GM18870 (cell line): ENCODE measurements around the gene CR1.
"Not testable (repeated sequence)": the region's sequence is repeated elsewhere in the genome, so short reads cannot be mapped to it uniquely, and the experiment has no call there.

Source experiments
- ATAC-seq: cut with Tn5 transposase; IDR thresholded peaks from one replicate; pipeline ENCODE4 v1.9.1; 2021; ENCODE audit warnings: moderate library complexity; ENCODE audit not compliant: unreplicated experiment

CR1 gene

DNA sequence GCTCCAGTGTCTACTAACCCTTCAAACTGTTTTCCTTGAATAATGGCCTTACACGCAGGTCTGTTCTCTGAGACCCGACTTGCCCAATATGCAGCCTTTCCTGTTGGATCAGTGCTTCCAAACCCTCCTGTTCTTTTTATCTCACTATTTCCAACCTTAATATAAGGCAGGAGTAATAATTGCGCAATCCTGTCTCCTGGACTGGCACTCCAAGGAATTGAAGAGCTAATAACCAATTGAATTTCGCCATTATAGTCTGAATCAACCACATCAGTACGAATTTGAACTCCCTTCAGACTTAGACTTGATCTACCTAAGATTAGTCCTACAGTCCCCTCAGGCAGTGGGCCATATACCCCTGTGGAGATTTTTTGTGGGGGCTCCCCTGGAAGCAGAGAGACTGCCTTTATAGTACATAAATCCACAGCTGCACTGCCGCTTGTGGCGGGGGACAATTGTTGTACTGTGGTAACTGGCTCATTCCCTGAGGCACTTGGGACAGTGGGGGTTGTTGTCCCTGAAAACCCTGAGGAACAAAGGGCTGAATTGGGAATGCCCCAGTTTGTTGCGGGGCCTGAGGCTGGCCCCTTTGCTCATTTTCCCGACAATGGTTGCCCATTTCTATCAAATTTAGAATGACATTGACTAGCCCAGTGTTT, 142.7 kb downstream of the CR1 start:
- ATAC-seq: not testable (repeated sequence)

DNA sequence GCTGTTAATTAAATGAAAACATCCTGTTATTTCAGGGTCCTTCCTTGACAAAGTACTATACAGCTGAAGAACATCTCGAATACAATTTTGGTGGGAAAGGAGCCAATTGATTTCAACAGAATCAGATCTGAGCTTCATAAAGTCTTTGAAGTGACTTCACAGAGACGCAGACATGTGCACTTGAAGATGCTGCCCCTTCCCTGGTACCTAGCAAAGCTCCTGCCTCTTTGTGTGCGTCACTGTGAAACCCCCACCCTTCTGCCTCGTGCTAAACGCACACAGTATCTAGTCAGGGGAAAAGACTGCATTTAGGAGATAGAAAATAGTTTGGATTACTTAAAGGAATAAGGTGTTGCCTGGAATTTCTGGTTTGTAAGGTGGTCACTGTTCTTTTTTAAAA, 143.4 kb downstream of the CR1 start:
- ATAC-seq: not testable (repeated sequence)

DNA sequence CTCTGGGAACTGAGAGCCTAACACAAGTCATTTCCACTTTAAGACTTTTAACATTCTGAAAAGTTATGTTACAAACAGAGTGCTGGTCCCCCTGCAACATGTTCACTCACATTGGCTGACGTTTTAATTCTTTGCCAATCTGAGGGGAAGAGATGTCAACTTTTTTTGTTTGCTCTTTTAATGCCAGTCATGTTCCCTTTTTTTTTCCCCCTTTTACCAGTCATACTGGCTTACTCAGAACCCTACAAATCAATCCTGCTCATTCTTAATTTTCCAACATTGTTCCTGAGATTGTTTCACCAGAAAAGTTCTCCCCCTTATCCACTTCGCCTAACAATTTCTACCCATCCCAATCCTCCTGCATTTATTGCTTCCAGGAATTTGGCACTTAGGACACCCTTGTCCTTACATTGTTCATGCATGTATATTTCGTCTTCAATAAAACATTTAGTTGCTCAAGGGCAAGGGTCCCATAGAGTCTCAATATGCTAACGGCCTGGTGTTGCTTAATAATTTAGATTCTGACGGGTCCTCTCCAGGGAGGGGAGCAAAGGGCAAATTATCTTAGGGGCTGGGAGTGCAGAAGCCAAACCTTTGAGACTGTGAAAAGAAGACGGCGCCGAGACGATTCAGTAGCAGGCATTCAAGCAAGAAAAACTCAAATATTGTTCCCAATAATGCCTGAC, 148.4 kb downstream of the CR1 start:
- no peak for ATAC-seq

DNA sequence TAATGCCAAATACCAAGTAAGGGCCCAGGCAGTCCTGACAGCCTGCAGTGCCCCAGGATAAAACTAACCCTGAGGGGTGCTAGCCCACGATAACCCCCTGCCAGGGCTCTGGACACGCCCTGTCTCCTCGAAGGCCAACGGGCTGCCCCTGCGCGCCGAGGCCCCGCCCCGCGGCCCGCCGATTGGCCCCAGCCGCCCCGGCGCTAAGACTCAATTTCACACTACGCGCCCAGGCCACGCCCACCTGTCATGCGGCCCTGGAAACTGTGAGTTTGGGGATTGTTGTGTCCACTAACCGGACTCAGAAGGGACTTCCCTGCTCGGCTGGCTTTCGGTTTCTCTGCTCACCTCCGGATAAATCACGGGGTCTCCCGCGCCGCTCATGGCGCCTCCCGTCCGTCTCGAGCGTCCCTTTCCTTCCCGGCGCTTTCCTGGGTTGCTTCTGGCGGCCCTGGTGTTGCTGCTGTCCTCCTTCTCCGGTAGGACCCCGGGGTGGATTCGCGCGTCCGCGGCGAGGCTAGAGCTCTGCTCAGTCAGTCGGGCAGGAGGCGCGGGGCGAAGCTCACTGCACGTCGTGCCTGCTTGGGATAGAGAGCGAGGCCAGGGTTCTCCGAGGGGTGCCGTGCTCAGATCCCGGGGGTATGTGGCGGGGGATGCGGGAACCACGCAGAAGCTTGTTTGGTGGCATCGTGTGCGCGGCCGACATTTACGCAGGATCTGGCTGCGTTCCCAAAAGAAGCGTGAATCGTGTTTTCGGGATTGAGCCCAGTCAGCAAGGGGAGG, 149.1 kb downstream of the CR1 start, which contains the start of gene CR1L:
CR1L (plus strand) TSS at position 282 of the 783 bp plus-strand sequence; CDS start at position 383, 101 bp downstream.
- ATAC-seq: no peak

DNA sequence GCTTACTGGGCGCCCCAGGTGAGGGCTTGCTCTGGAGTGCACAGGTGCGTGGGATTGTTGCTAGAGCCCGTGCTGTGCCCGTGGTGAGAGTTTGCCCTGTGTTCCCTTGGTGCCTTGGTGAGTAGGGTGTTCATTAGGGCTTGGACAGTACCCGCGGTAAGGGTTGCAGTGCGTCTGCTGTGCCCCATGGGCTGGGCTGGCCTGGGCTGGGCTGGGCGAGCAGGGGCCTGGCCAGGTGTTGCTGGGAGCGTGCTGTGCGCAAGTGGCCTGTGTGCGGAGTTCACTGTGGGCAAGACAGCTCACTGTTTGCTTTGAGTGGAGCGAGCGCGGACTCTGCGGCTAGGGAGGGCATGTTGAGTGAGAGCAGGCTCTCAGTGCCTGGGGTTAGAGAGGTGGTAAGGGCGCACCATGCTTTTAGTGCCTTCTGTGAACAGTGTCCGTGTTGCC, 149.7 kb downstream of the CR1 start:
- no peak for ATAC-seq

DNA sequence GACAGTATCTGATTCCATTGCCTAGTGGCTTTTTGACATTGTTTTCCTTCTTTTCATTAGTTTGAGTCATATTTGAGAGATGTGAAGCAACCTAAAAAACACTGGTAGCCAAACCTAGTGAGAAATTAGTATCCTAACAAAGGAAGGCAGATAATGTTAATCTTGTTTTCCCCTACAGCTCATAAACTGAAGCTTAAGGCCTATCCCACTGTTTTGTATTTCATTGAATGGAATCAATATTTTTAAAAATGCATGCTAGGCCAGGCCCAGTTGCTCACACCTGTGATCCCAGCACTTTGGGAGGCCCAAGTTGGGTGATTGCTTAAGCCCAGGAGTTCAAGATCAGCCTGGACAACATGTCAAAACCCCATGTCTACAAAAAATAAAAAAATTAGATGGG, 150.2 kb downstream of the CR1 start:
- ATAC-seq: no peak

DNA sequence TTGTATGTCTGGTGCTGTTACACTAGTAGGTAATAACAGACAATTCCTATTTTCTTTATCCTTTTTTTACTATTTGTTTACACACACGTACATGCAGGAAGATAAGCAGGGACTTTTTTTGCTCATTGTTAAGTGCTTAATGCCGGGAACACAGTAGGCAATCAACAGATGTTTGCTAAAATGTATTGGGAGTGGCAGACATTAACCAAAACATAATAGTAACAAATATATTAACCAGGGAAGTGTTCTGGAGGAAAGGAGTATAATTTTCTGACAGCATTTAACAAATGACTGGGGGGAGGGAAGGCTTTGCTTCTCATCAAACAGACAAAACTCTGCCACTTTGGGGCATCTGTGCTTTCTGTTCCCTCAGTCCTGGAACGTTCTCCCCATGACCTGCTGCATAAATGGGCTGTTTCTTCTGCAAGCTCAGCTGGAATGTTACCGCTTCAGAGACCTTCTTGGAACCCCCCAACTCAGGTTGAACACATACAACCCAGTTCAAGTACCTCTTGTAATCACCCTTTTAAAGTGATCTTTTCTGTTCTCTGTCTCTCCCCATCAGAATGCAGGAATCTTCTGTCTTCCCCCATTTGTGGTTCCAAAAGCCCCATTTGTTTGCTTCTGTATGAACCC, 151.1 kb downstream of the CR1 start:
- no peak for ATAC-seq

DNA sequence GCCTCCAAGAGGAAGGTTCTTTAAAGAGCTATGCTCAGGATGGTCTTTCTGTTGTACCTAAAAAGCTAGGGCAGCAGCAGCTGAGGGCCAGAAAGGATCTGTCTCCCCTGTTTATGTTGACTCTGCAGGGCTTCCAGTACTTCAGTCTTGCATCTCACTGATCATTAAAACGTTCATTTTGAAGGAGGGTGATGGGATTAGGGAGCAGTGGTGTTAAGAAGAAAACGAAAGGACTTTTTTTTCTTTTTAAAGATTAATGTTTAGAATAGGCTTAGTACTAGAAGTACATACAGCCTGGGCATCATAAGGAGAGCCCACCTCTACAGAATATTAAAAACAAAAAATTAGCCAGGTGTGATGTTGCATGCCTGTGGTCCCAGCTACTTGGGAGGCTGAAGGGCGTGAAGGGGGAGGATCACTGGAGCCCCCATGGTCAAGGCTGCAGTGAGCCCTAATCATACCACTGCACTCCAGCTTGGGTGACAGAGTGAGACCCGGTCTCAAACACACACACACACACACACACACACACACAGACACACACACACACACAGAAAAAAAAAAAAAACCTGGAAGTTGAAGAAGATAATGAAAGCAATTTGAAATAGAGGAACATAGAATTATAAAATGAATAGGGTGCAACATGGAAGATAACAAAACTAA, 151.8 kb downstream of the CR1 start:
- no peak for ATAC-seq

DNA sequence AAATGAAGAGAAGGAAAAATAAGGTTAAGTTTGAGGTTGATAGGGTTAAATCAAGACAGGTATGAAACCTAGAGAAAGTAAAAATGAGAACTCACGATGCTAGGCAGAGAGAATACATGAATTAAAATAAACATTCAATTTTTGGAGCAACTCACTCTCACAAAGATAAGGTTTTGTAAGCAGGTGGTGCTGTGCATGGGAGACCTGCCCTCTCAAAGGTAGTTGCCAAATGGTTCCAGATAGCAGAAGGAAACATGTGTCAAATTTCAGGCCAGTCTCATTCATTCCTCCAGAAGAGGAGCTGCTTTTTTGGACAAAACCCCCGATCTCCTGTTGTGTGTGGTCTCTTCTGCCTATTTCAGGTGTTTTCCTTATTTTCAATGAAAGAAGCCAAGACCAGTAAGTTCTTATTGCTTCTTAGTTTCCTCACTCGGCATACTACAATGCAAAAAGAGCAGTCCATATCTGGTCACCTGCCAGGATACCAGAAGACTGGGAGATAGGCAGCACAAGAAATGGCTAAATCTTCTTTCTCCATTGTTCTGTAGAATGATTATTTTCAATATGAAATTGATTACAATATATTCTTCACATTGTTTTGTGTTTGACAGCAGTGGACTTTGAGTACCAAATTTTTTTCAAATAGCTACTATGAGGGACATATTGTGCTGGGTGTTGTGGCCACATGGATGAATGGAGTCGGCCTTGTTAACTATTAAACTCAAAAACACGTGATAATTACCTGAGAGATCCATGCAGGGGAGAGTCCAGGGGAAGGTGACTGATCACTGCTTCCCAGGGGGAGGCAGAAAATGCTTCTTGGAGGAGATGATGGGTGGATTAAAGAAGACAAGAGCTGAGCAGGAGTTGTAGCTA, 152.6 kb downstream of the CR1 start:
- no peak for ATAC-seq

DNA sequence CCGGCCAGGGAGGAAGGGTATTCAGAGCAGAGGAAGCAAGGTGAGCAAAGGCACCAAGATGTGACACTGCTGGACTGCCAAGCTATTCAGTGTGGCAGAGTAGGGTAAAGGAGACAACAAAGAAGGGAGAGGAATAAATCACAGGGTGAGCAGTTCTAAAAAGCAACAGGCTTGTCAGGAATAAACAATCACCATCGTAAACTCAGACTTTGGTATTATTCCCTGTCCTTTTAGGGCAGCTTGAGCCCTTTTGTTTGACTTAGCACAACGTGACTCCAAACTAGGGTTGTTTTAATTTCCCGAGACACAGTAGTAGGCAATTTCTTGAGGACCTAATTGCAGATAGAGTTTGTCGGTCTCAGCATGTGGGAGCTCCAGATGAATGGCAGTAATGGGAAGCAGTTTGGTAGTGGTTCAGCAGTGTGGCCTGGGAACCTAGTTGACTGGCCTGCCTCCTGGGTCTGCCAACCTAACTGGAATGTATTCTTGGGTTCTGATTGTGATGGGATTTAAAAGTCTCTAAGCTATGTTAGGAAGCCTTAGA, 153.3 kb downstream of the CR1 start:
- no peak for ATAC-seq

DNA sequence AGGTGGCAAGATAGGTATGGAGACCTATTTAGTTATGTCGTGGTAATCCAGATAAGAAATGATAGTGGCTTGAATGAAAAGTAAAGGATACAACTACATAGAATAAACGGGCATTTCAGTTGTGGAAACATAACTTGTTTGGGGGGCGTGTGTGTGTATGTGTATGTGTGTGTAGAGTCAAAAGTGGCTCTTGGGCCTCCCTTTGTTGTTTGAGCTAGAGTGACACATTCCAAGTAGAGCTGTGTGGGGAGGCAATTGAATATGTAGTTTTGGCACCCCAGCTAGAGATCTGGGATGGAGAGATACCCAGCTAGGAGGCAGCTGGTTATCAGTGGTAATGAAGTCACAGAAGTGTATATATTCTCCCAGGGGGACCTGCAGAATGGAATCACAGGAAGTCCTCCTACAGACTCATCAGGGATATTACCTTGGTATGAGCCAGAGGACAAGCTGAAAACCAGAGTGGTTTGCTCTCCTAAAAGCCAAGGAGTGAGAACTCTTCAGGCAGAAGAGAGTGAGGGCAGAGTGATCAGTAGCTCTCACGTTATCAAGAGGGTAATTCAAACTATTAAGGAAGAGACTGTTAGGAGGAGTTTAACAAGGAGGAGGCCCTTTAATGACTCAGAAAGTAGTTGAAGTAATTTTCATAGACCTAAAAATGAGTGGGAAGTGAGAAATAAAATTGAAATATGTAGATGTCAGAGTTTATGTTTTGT, 154.1 kb downstream of the CR1 start:
- no peak for ATAC-seq

DNA sequence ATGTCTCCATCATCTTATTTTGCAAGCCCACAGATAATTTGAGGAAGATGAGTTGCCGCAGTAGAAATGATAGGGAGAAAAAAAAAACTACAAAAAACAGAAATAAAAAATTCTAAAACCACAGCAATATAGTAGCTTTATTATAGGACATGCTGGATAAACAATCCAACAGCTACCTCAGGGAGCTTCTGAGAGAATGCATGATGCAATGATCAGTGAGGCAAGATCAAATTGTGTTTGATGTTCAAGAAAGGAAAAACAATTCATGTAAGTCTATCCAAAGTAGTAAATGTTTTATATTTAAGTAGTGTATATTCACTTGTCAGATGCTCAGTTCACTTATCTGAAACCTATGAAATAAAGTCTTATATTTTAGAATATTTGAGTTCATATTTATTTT, 155.6 kb downstream of the CR1 start:
- no peak for ATAC-seq

DNA sequence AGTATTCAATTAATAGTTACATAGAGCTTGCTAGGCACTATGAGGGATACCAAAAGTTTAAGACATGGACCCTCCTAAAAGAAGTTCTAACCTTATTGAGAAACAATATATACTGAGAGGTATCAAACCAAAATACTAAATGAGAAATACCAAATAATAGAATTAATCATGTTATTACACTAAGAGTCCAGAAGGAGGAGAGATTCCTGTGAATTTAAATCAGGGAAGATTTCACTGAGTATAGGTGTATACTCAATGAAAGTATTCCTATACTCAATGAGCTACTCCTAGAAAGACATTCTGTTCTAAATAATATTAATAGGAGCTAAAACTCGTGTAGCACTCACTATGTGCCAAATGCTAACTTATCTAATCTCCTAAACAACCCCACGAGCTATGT, 158.4 kb downstream of the CR1 start:
- ATAC-seq: no peak

DNA sequence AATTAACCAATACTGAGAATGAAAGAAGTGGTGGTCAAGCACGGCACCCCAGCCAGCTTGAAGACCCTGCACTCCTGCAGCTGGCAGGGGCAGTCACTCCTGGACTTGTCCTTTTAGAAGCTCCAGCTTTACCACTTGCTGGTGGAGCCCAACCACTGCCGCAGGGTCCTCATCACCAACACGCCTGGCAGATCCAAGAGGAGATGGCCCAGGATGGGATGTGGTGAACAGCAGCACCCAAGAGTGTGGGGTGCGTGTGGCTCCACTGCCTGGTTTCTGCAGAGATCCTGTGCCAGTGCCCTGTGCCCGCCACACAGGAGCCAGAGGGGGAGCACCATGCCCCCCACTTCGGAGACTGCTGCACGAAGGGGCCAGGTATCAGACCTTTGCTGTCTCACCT, 162.5 kb downstream of the CR1 start:
- ATAC-seq: no peak

DNA sequence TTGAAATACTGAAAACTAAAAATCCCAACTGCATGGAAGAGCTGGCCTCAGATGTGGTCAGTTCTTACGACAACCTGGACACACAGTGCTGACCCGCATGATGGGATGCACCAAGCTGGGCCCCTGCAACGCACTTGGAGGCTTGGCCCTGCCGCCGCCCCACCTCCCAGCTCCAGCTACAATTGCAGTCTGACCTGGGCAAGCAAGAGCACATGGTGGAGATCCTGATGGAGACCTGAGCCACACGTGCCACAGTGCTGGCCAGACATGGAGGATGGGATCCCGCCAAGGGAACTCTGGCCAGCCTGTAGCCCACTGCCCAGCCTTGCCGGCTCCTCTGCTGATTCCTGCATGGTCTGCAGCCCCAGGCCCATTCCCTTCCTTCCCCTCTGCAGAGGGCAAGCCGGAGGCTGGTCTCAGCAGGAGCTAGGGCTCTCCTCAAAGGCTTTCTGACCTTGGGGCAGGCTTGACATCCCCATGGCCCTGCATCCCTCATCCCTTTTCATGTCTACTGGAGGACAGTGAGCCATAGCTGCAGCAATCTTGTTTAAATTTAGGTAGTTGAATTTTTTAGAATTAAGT, 163.0 kb downstream of the CR1 start:
- ATAC-seq: no peak

DNA sequence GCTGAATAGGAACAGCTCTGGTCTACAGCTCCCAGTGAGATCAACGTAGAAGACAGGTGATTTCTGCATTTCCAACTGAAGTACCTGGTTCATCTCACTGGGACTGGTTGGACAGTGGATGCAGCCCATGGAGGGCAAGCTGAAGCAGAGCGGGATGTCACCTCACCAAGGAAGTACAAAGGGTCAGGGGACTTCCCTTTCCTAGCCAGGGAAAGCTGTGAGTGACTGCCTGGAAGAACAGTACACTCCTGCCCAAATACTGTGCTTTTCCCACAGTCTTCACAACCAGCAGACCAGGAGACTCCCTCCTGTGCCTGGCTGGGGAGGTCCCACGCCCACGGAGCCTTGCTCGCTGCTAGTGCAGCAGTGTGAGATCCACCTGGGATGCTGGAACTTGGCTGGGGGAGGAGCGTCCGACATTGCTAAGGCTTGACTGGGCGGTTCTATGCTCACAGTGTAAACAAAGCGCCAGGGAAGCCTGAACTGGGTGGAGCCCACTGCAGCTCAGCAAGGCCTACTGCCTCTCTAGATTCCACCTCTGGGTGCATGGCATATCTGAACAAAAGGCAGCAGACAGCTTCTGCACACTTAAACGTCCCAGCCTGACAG, 163.7 kb downstream of the CR1 start:
- ATAC-seq: no peak

DNA sequence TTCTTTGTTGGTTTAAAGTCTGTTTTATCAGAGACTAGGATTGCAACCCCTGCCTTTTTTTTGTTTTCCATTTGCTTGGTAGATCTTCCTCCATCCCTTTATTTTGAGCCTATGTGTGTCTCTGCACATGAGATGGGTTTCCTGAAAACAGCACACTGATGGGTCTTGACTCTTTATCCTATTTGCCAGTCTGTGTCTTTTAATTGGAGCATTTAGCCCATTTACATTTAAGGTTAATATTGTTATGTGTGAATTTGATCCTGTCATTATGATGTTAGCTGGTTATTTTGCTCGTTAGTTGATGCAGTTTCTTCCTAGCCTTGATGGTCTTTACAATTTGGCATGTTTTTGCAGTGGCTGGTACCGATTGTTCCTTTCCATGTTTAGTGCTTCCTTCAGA, 165.5 kb downstream of the CR1 start:
- not testable (repeated sequence) for ATAC-seq

DNA sequence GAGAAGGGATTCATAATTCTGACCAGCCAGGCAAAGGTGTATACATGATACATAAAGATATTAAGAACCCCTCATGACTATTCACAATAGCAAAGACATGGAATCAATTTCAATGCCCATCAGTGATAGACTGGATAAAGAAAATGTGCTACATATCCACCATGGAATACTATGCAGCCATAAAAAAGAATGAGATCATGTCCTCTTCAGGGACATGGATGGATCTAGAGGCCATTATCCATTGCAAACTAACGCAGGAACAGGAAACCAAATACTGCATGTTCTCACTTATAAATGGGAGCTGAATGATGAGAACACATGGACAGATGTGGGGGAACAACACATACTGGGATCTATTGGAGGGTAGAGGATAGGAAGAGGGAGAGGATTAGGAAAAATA, 170.4 kb downstream of the CR1 start:
- no peak for ATAC-seq
